HL-60 (cell line): ENCODE measurements around the gene P3H2.

Source experiments
- DNase-seq, 2 experiments: peaks; one replicate each; pipeline ENCODE4 v3.0.0-alpha.2; 2010 to 2020; ENCODE audit warnings: low read depth in 1 of 2, low spot score in 1 of 2
- H3K27ac ChIP-seq: fragments of 250-450 bp; sonication (Bioruptor Pico); replicated peaks from 2 replicates; pipeline ENCODE4 v1.5.1; 2020; ENCODE audit warnings: mild to moderate bottlenecking, moderate library complexity
- H3K27me3 ChIP-seq: fragments of 250-450 bp; sonication (Bioruptor Pico); 2 replicates; pipeline ENCODE4 v1.5.1; 2021; ENCODE audit warnings: mild to moderate bottlenecking, moderate library complexity; ENCODE audit not compliant: insufficient read depth, poor library complexity, severe bottlenecking
- H3K4me3 ChIP-seq: replicated peaks from 2 replicates; pipeline ENCODE4 v1.5.1; 2011; ENCODE audit warnings: mild to moderate bottlenecking, control low read depth, low read length; ENCODE audit not compliant: insufficient read depth
- CTCF ChIP-seq: IDR thresholded peaks from one replicate; pipeline ENCODE4 v1.5.1; 2011; ENCODE audit warnings: low read length, control low read depth, inconsistent platforms; ENCODE audit not compliant: insufficient read depth
- GABPA ChIP-seq: IDR thresholded peaks from 2 replicates; pipeline ENCODE4 v1.6.1; 2012; ENCODE audit warnings: low read depth
- POLR2AphosphoS5 ChIP-seq: IDR thresholded peaks from 2 replicates; pipeline ENCODE4 v1.6.1; 2012; ENCODE audit warnings: low read depth
- REST ChIP-seq: IDR thresholded peaks from 2 replicates; pipeline ENCODE4 v1.6.1; 2012; ENCODE audit warnings: low read depth; ENCODE audit not compliant: insufficient replicate concordance
- SPI1 ChIP-seq: IDR thresholded peaks from 2 replicates; pipeline ENCODE4 v1.6.1; 2012; ENCODE audit warnings: low read depth, mild to moderate bottlenecking, borderline replicate concordance

Gene P3H2

GRCh38 chr3:190127195-190127594 lies 6.5 kb upstream of the P3H2 start:
- H3K27ac ChIP-seq: no peak overlapping the region
- H3K27me3 ChIP-seq: no peaks in the 10 kb centered on the region
- H3K4me3 ChIP-seq: no peak overlapping the region
- no peak for DNase-seq
- TF ChIP-seq SPI1 (no peak), CTCF (no peak), POLR2AphosphoS5 (no peak), REST (no peak), GABPA (no peak)

- TF ChIP-seq POLR2AphosphoS5: no peak
- TF ChIP-seq REST: no peak
- no peak for TF ChIP-seq CTCF
- TF ChIP-seq SPI1: no peak
- no peak for TF ChIP-seq GABPA
- Histone ChIP-seq H3K27me3 (peaks cover 9% of the 10 kb centered on the region), H3K27ac (no peak overlapping the region), H3K4me3 (no peak overlapping the region)
- DNase-seq: no peak
Measured at GRCh38 chr3:190125436-190126068, 4.9 kb upstream of the P3H2 start.

- Histone ChIP-seq H3K27me3 (peaks cover 21% of the 10 kb centered on the region), H3K27ac (no peak overlapping the region), H3K4me3 (no peak overlapping the region)
- DNase-seq: no peak
- no peak for TF ChIP-seq POLR2AphosphoS5
- TF ChIP-seq REST: no peak
- no peak for TF ChIP-seq SPI1
- no peak for TF ChIP-seq CTCF
- no peak for TF ChIP-seq GABPA
Measured at GRCh38 chr3:190124067-190124466, 3.4 kb upstream of the P3H2 start.
